ENCODE data around the gene TSC22D1.

GRCh38 chr13:44399074-44399473 is 177.1 kb downstream of the TSC22D1 start:
- no peak for TF ChIP-seq CTCF (conservative IDR thresholded peaks at IDR 0.05; ENCODE audit: low read length)
- no peak for TF ChIP-seq EZH2phosphoT487 (IDR thresholded peaks at IDR 0.05; ENCODE audit: borderline replicate concordance)
